Stimulated activated CD4-positive, alpha-beta T cell treated with anti-CD3 and anti-CD28 coated beads, Interleukin-15, amount 100 ng/mL, for 24 hours (primary cell): ENCODE results near the gene CEP95.
"Not testable (repeated sequence)": the region's sequence is repeated elsewhere in the genome, so short reads cannot be mapped to it uniquely, and the experiment has no call there.

ENCODE experiments used
- DNase-seq: peaks from one replicate; pipeline ENCODE4 v3.0.0-alpha.2; 2020

The CEP95 gene

DNA sequence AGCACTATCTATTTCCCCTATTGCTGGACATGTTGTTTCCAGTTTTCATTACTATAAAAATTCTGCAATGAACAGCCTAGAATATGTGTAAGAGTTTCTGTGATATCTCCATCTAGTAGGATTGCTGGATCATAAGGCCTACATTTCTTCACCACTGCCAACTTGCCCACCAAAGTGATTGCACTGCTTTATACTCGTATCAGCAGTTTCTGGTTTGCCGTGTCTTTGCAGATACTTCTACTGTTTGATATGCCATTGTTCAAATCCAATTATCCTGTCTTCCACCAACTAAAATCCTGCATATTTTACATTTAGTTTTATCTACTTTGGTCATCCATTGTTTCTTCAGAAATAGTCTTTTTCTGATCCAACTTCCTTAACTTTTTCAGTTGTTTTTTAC is 21.1 kb downstream of the CEP95 start:
- DNase-seq, result no peak

DNA sequence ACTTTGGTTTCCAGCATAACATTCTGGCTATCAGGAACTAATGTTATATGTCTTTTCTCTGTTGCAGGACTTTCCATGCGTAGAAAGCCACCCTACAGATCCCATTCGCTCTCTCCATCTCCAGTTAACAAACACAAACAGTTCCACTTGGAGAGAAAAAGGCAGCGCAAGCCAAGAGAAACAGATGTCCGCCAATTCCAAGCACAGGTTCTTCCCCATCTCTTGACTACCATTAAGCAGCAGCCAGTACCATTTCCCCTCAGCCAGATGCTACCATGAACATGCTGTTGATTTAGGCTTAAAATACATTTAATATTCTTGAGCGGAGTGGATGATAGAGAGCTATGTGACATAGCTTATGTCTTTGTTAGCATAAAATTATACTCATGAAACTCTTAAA is 22.4 kb downstream of the CEP95 start:
- DNase-seq, result no peak

DNA sequence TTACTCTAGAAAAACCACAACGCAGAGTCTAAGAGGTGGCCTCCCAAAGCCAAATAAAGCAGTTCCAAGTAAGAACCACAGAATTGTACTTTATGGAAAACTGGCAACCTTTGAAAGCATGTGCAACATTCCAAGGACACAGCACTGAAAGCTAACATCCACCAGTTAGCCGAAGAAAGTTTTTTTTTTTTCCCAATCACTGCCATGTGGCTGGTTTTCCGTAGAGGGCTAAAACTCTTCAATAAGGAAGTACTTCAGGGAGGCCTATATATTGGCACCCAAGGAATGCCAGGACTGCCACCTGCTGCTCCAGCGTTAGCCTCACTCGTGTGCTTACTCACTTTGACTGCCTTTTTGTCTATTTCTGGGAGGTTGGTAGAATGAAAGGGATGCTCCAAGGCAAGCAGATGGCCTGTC is 25.2 kb downstream of the CEP95 start:
- DNase-seq, result no peak

DNA sequence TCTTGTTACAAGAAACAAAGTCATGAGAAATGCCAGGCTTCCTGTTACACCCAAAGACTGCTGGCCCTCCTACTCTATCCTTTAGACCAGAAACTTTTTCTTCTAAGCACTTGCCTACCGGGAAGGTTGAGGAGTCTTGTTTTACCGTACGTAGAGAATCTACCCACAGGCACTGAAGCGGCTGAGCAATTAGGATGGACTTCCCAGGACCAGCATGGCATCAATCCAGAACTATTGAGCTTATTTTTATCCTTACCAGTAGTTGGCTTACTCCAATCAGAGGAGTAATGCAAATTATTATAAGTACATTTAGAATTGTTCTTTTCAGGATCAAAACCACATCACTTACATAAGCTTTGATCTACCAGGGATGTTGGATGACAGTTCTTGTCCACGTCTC is 25.6 kb downstream of the CEP95 start:
- no peak for DNase-seq

DNA sequence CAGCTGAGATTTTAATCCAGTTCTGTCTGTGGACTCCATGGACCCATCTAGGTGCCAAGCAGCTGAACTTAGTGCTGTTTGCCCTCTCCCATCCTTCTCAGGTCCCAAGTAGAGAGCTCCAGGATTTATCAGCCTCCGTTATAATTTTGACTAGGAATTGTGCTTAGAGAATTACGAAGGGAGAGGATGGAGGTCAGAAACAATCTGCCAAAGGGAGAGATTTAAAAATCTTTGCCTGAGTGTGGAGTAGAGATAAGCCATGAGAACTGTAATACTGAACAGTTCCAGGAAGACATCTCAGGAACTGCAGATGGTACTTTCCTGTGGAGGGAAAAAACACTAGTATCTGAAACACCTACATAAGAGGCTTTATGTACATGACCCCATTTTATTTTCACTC is 27.0 kb downstream of the CEP95 start:
- no peak for DNase-seq

DNA sequence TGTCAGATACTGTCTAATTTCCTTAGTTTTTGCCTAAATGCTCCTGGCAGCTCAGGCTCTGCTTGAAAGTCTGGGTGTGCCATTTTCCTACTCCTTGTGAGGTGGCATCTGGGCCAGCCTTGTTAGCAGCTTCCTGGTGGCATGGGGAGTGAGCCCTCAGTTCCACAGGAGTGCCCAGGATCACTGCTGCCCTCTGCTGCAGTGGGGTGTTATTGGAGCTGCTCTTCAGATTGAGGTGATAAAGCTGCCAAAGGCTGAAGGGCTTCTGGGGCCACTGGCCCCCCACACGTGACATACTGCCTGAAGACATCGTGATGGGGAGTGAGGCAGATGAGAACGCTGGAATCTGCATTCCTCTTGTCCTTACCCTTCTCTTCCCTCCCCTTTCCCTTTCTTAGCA is 27.4 kb downstream of the CEP95 start:
- DNase-seq, result no peak

DNA sequence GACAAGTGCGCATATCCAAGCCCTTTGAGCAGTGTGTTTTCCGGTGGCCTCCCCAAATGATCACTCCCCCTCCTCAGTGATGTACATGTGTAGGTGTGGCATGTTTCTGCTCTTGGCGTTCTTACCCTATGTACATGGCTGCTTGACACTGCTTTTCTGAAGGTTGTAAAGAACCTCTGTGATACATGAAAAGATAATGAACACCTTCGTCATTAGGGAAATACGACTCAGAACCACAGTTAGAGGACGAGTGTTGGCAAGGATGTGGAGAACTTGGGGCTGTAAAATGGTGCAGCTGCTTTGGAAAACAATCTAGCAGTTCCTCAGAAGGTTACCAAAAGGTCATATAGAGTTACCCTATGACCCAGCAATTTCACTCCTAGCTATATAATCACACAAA is 28.6 kb downstream of the CEP95 start:
- no peak for DNase-seq

DNA sequence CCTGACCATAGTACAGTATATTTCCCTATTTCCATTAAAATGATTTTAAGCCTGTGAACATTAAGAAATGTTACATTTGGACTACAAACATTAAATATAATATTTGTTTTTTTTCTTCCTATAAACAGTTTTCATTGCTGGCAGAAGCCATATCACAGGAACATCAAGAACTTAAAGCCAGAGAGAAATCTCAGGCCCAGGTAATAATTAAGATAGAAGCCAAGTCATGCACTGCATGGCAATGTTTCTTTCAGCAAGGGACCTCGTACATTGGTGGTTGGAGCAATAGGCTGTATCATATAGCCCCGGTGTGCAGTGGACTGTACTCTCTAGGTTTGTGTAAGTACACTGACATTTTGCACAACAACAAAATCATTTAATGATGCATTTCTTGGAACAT is 30.1 kb downstream of the CEP95 start:
- no peak for DNase-seq

DNA sequence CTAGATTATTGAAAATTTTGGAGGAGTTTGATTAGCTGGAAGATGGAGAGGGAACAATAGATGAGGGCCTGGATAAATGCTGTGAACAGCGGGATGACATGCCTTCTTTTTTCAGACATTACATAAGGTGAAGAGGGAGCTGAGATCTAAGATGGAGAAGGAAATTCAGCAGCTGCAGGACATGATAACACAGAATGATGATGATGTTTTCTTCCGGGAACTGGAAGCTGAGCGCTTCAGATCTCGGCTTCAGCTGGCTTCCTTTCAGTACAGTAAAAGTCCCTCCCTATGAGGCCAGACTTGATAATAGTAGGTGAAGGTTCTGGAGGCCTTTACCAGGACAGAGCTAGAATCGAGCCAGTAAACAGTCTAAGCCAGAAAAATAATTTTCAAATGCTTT is 30.7 kb downstream of the CEP95 start:
- no peak for DNase-seq

DNA sequence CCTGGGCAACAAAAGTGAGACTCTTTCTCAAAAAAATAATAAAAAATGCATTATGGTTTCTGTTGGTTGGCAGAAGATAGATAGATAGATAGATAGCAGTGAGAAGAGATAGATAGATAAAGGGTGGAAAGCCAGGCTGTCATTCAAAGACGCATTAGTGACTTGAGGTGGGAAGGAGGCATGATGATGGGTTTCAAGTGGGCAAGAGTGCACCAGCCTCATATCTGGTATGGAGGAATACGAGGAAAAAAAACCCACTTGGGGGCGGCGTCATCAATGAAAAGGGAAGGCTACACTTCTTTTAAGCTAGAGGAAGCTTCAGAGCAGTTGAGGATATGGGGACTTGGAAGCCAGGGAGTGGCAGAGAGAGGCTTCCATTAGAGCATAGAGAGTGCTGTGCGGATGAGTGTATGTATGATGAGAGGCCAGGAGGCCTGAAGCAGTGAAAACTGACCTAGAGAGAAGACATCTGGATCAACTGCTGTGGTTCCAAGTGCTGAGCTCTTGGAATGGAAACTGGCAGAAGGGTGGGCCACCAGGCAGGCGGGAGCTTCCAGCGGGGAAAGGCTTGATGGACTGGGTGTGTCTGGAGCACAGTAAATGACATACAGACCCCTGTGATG is 31.8 kb downstream of the CEP95 start:
- no peak for DNase-seq

DNA sequence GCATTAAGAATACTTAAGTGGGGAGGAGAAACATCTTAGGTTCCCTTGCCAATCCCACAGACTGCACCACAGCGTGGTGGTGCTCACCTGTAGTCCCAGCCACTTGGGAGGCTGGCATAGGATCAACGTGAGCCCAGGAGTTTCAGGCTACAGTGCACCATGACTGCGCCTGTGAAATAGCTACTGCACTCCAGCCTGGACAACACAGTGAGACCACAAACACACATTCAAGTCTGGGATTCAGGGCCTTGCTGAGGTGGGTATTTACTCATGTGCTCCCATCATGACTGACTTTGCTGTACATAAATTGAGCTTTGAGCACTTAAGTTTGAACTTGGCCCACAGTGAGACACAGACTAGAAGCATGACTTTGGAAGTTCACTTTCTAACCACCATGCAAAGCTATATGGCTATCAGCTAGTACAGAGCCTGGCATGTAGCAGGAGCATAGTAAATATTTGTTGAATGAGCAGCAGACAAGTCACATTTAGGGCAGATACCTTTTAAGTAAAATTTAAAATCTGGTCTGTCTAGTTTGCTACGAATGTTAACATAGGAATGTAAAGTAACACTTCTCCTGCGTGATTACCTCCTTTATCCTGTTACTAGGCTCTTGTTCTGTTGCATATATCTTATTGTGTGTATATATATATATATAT is 33.5 kb downstream of the CEP95 start:
- DNase-seq, result no peak

DNA sequence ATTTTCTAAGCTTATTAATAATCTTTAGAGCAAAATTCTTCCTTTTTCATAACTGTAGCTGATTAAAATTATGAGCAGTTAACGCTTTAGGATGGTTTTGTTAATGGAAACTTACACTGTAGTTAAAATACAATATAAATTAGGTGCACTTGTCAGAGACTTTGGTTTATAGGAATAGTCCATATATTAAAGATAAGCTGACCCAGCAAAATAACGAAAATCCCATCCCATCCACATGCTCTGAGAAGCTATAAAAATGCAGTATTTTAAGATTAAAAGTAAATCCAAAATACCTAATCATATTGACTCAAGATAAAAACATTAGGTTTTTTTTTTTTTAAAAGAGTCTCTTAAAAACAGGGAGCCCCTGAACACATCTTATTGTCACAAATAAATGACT is 38.0 kb downstream of the CEP95 start:
- DNase-seq, result no peak

DNA sequence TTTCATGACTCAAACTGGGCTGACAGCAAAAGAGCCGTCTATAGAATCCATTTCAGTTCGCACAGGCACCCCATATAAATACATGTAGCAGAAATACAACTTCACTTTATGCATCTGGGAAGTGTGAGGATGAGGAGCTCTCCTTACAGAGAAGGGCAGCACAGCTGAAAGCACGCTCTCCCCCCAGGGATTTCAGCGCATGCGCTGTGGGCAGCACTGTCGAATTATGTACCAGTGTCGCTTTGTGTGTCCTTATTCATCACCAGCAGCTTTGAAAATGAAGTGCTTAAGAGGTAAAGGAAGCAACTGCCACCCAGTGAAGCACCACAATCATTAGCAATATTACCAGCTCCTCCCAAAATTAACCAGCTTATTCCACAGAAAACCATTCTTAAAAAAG is 39.9 kb downstream of the CEP95 start:
- DNase-seq, result no peak

DNA sequence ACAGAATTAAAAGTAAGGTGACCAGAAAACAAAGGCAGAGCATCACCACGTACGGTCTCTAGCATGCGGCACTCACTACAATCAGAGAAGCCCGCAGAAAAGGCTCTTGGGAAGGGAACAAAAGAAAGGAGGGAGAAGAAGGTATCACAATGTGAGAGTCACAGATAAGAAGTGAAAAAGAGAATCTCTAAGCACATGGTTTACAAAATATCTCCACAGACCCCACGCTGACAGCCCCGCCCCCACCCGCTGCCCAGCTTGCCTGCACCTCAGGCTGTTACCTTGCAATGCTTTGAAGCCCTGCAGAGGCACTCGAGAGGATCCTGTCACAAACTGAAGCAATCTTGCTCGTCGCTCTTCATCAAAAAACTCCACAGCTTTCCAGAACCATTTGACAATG is 40.5 kb downstream of the CEP95 start:
- no peak for DNase-seq

DNA sequence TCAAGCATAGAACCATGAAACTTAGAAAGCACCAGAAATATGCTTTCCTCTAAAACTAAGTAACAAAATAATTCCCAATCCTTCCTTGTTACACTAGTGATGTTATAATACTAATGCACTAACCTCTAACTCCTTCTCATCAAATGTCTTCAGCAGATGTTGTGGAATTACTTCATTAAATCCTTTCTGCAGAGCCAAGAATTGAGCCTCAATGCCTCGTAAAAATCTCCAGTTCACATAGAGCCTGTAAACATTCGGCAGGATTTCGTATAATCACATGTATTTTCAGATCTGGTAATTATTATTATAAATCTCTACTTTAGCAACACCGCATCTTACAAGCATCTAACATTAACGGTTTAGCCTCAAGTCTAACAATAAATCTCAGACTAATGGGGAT is 44.7 kb downstream of the CEP95 start:
- no peak for DNase-seq

DNA sequence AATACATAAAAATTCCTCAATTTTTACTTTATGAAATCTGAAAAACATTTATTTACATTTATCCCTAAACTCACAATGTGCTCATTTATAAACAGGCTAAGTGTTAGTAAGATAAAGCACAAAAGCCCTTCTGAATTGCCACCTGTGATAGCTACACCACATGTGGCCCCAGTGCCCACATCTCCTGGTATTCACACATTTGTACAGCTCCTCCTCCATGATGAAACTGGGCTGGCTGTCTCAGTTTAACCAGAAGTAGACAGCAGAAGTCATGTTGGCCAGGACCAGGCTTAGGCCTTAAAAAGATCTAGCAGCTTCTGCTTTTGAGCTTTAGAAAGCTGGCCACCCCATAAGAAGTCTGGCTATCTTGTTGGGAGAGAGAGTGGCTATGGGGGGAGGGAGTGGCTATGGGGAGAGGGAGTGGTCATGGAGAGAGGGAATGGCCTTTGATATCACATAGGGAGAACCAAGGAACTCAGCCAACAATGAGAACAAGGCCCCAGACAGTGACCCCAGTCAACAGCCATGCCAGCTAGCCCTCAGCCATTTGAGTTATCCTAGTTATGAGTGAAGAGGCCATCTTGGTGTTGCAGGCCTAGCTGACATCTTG is 47.4 kb downstream of the CEP95 start:
- DNase-seq, result no peak

DNA sequence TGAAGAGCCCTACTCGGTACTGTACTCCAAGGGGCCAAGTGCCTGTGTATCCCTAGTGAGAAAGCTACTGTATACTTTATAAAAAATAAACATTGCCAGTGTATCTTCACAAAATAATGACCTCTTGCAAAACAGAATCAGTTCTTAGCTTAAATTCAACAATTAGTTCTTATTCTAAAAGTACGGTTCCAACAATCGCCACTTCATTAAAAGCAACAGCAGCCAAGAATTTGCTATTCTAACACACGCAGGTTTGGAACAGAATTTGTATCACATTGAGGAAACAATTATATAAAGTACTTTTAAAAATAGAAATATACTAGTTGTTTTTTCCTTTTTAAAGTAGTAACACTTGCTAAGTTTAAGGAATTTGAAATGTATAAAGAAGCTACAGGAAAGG is 48.5 kb downstream of the CEP95 start:
- no peak for DNase-seq

DNA sequence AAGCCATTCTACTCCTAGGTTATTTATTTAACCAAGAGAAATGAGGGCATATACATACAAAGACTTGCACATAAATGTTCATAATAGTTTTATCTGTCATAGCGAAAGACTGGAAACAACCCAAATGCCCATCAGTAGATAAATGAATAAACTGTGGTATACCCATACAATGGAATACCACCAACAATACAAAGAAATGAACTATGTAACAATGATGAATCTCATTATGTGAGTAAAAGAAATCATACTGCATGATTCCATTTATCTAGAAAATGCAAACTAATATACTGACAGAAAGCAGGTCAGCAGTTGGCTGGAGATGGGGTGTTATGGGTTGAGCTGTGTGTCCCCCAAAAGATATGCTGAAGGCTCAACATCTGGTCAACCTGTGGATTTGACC is 57.3 kb downstream of the CEP95 start:
- DNase-seq, result no peak

DNA sequence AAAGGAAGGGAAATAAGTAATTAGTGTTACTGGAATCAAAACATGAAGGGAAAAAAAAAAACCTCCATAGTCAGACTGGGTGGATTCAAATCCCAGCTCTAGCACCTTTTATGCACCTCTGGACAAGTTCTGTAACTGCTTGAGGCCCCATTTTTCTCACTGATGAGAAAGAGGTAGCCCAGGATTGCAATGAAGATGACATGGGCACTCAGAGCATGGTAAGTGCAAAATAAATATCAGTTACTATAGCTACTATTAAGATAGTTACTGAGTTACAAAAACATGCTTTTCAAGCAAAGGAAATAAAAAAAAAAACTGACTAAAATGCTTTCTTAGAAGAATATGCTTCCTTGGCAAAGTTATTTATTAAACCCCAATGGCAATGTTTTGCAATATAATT is 58.8 kb downstream of the CEP95 start:
- no peak for DNase-seq

DNA sequence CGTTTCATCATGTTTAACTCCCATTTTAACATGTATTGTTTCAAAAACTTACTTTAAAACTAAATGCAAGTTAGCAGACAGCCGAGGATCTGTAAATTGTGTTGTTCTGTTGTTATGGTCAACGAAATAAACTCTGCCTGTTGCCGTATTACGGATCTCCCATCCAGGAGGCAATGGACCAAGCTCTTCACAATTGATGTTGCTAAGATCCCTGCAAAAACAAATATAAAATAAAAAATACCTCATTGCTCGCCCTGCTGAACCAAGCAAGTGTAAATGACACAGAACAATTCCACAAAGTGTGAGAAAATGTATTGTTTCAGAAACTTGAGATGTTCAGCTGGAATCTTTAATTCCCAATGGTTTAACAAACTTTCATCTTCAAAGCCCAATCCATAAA is 65.0 kb downstream of the CEP95 start:
- DNase-seq, result no peak

DNA sequence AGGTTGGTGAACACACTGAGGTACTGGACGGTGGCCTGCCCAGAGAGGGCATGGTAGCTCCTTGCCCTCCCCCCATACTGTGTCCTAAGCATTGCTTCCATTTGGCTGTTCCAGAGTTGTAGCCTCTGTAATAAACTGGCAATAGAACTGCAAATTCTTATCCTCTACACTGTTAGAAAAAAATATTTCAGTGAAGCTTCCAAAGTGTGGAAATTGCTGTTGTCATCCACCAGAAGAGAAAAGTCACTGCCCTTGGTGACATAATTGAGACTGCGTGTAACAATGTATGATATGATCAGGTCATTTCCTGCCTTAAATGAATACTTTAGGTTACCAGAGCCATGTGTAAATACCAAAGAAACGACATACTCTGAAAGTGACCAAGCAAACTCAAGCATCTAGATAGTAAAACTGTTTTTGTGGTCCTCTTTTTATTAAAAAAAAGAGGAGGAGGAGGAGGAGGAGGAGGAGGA is 65.9 kb downstream of the CEP95 start:
- DNase-seq, result no peak

DNA sequence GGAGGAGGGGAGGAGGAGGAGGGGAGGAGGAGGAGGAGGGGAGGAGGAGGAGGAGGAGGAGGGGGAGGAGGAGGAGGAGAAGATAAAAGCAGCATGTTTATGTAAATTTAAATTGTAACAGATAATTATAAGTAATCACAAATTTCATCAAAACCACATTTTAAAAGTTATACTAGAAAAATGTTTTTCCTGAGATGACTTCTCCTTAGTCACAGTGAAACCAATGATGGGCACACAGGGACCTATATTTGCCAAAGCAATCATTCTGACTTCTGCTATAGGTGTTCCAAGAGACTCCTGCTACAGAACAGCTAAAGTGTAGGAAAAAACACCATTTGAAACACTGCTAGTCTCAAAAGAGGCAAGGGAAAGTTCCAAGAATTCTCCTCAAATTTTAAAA is 66.4 kb downstream of the CEP95 start:
- no peak for DNase-seq

DNA sequence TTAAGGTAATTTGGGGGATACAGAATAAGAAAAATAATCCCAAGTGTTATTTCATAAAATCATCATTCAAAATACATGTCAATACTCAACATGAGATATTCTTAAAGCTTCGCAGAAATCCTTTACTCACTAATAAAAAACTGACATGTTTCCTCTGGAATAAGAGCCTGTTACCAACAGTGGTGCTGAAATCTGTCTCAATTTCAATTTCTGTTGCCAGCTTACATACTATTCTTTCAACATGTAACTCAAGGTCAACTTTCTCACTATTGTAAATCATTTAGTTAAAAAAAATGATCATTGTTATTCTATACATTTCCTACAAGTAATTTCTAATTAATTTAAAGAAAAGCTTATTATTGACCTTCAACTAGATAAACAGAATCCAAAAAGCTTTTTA is 67.9 kb downstream of the CEP95 start:
- no peak for DNase-seq

DNA sequence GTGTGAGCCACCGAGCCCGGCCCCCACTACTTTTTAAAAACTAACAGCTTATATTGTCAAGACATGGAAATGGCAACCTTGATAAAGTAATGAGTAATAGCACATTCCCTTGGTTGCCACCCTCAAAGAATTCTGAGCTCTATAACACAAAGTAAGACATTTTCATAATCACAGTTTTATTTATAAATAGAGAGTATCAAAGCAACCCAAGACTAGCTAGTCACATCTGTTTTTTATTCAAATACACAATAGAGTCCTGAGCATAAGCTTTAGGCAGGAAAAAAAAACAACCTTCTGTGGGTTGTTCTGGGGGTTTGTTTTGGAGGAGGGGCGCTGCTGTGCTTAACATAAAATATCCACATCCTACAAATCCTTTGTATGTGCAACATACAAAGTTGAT is 68.7 kb downstream of the CEP95 start:
- DNase-seq, result no peak

DNA sequence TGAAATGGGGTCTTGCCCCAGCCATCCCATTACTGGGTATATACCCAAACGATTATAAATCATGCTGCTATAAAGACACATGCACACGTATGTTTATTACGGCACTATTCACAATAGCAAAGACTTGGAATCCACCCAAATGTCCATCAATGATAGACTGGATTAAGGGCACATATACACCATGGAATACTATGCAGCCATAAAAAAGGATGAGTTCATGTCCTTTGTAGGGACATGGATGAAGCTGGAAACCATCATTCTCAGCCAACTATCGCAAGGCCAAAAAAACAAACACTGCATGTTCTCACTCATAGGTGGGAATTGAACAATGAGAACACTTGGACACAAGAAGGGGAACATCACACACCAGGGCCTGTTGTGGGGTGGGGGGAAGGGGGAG is 70.2 kb downstream of the CEP95 start:
- not testable (repeated sequence) for DNase-seq
